H9 (cell line): Measurements from ENCODE around the gene CACHD1. TPM values are rescaled to one million over a fixed set of nuclear protein-coding genes. Genes with fewer than 3 reads are reported as not detected.

Source experiments
- DNase-seq: peaks from one replicate; pipeline ENCODE4 v3.0.0-alpha.2; 2017
- H2AFZ ChIP-seq: one replicate; pipeline ENCODE4 v1.6.1; 2013; ENCODE audit warnings: mild to moderate bottlenecking, low read length, control low read depth, moderate library complexity
- H2AK5ac ChIP-seq: 2 replicates; pipeline ENCODE4 v1.6.1; 2013; ENCODE audit warnings: low read length, control low read depth, mixed read lengths; ENCODE audit not compliant: insufficient read length
- H2BK120ac ChIP-seq: one replicate; pipeline ENCODE4 v1.6.1; 2013; ENCODE audit warnings: low read depth, mild to moderate bottlenecking, low read length, control low read depth, inconsistent platforms; ENCODE audit not compliant: poor library complexity, severe bottlenecking
- H2BK12ac ChIP-seq: 2 replicates; pipeline ENCODE4 v1.6.1; 2013; ENCODE audit warnings: low read length, control low read depth, mixed read lengths, low read depth; ENCODE audit not compliant: insufficient read length
- H2BK15ac ChIP-seq: 2 replicates; pipeline ENCODE4 v1.6.1; 2013; ENCODE audit warnings: low read depth, low read length, control low read depth
- H2BK20ac ChIP-seq: one replicate; pipeline ENCODE4 v1.6.1; 2013; ENCODE audit warnings: low read depth, mild to moderate bottlenecking, low read length, control low read depth, inconsistent platforms; ENCODE audit not compliant: poor library complexity, severe bottlenecking
- H2BK5ac ChIP-seq: 2 replicates; pipeline ENCODE4 v1.6.1; 2013; ENCODE audit warnings: low read length, control low read depth, mixed read lengths; ENCODE audit not compliant: insufficient read length
- H3K14ac ChIP-seq: 2 replicates; pipeline ENCODE4 v1.6.1; 2013; ENCODE audit warnings: low read length, control low read depth; ENCODE audit not compliant: insufficient read depth
- H3K18ac ChIP-seq: 2 replicates; pipeline ENCODE4 v1.6.1; 2013; ENCODE audit warnings: low read depth, mild to moderate bottlenecking, mixed read lengths, low read length, control low read depth; ENCODE audit not compliant: insufficient read length
- H3K23ac ChIP-seq: 2 replicates; pipeline ENCODE4 v1.6.1; 2013; ENCODE audit warnings: low read length, control low read depth, mixed read lengths, low read depth; ENCODE audit not compliant: insufficient read length
- H3K23me2 ChIP-seq: 2 replicates; pipeline ENCODE4 v1.6.1; 2013; ENCODE audit warnings: low read depth, mild to moderate bottlenecking, mixed read lengths, low read length, control low read depth; ENCODE audit not compliant: insufficient read length, poor library complexity, severe bottlenecking
- H3K27ac ChIP-seq: 2 replicates; pipeline ENCODE4 v1.5.1; 2013; ENCODE audit warnings: low read length, control low read depth, mixed read lengths, low read depth; ENCODE audit not compliant: insufficient read length
- H3K27me3 ChIP-seq: 2 replicates; pipeline ENCODE4 v1.6.1; 2013; ENCODE audit warnings: low read length, control low read depth, inconsistent platforms; ENCODE audit not compliant: insufficient read depth
- H3K4ac ChIP-seq: 2 replicates; pipeline ENCODE4 v1.6.1; 2013; ENCODE audit warnings: low read depth, mild to moderate bottlenecking, control low read depth, inconsistent platforms, low read length, moderate library complexity
- H3K4me1 ChIP-seq: 2 replicates; pipeline ENCODE4 v1.6.1; 2013; ENCODE audit warnings: low read length, control low read depth, inconsistent platforms; ENCODE audit not compliant: insufficient read depth
- H3K4me2 ChIP-seq: 2 replicates; pipeline ENCODE4 v1.6.1; 2013; ENCODE audit warnings: low read length, control low read depth, mixed read lengths; ENCODE audit not compliant: insufficient read length, insufficient read depth
- H3K56ac ChIP-seq: 2 replicates; pipeline ENCODE4 v1.6.1; 2013; ENCODE audit warnings: low read depth, mild to moderate bottlenecking, mixed read lengths, low read length, control low read depth; ENCODE audit not compliant: insufficient read length
- H3K79me1 ChIP-seq: 2 replicates; pipeline ENCODE4 v1.6.1; 2013; ENCODE audit warnings: low read depth, mild to moderate bottlenecking, moderate library complexity, low read length, control low read depth, inconsistent platforms; ENCODE audit not compliant: insufficient read depth, poor library complexity, severe bottlenecking
- H3K79me2 ChIP-seq: 2 replicates; pipeline ENCODE4 v1.6.1; 2013; ENCODE audit warnings: low read length, control low read depth, inconsistent platforms; ENCODE audit not compliant: insufficient read depth
- H3K9ac ChIP-seq: 2 replicates; pipeline ENCODE4 v1.6.1; 2013; ENCODE audit warnings: low read length, control low read depth, mixed read lengths; ENCODE audit not compliant: insufficient read length; ENCODE audit errors: extremely low read depth
- H3K9me3 ChIP-seq: one replicate; pipeline ENCODE4 v1.6.1; 2013; ENCODE audit warnings: low read depth, low read length, inconsistent platforms; ENCODE audit not compliant: control insufficient read depth
- H3T11ph ChIP-seq: one replicate; pipeline ENCODE4 v1.6.1; 2013; ENCODE audit warnings: mild to moderate bottlenecking, low read length, control low read depth, inconsistent platforms
- H4K20me1 ChIP-seq: one replicate; pipeline ENCODE4 v1.6.1; 2013; ENCODE audit not compliant: control insufficient read depth, insufficient read length, insufficient read depth
- H4K5ac ChIP-seq: 2 replicates; pipeline ENCODE4 v1.6.1; 2013; ENCODE audit warnings: low read depth, mild to moderate bottlenecking, mixed read lengths, low read length, control low read depth; ENCODE audit not compliant: insufficient read length
- H4K8ac ChIP-seq: replicated peaks from 2 replicates; pipeline ENCODE4 v1.6.1; 2013; ENCODE audit warnings: low read length, control low read depth, mixed read lengths, low read depth; ENCODE audit not compliant: insufficient read length
- H4K91ac ChIP-seq: 2 replicates; pipeline ENCODE4 v1.6.1; 2013; ENCODE audit warnings: low read depth, mild to moderate bottlenecking, moderate library complexity, mixed read lengths, low read length, control low read depth; ENCODE audit not compliant: insufficient read length
- H3K27ac Mint-ChIP-seq, 3 experiments: 2 replicates in 2 of 3; 3 replicates in 1 of 3; pipeline ENCODE4 v1.8.0; 2020 to 2021; ENCODE audit warnings: mixed read lengths in 3 of 3, mild to moderate bottlenecking in 1 of 3, moderate library complexity in 1 of 3
- H3K27me3 Mint-ChIP-seq: 2 replicates; pipeline ENCODE4 v1.8.0; 2021; ENCODE audit warnings: low read depth, mild to moderate bottlenecking, moderate library complexity, mixed read lengths
- H3K36me3 Mint-ChIP-seq, 3 experiments: 2 replicates in 2 of 3; 3 replicates in 1 of 3; pipeline ENCODE4 v1.8.0; 2020 to 2021; ENCODE audit warnings: low read depth in 3 of 3, mixed read lengths in 3 of 3; ENCODE audit not compliant: insufficient read depth in 1 of 3
- H3K4me1 Mint-ChIP-seq, 2 experiments: 2 replicates each; pipeline ENCODE4 v1.8.0; 2020; ENCODE audit warnings: mixed read lengths in 2 of 2
- H3K4me3 Mint-ChIP-seq, 2 experiments: 2 replicates in 1 of 2; 3 replicates in 1 of 2; pipeline ENCODE4 v1.8.0; 2020 to 2021; ENCODE audit warnings: mild to moderate bottlenecking in 2 of 2, mixed read lengths in 2 of 2, moderate library complexity in 1 of 2
- H3K9me3 Mint-ChIP-seq, 2 experiments: 2 replicates in 1 of 2; 3 replicates in 1 of 2; pipeline ENCODE4 v1.8.0; 2020; ENCODE audit warnings: mild to moderate bottlenecking in 2 of 2, mixed read lengths in 2 of 2, moderate library complexity in 1 of 2
- WGBS: extraction: QIAGEN DNeasy Blood & Tissue Kit; methylation state at CpG from one replicate; pipeline ENCODE4 v1.1.7; 2013; ENCODE audit warnings: missing lambda C conversion rate, low lambda C conversion rate, mixed read lengths; ENCODE audit not compliant: insufficient read length; ENCODE audit errors: extremely low coverage; 5-methylcytosine and 5-hydroxymethylcytosine counted together
- total RNA-seq: library from RNA; stranded (reverse); gene quantifications from 2 replicates; pipeline ENCODE4 v1.2.1, GENCODE V29; 2021
- TF ChIP-seq, protein P1 (sequence below): fragments of 200-600 bp; sonication (generic); conservative IDR thresholded peaks from 3 replicates; pipeline ENCODE4 v1.8.0; 2021; ENCODE audit warnings: antibody characterized with exemption, mild to moderate bottlenecking

CACHD1 gene
- total RNA-seq, 1 experiment from 2014 or later = 94.2 TPM

DNA sequence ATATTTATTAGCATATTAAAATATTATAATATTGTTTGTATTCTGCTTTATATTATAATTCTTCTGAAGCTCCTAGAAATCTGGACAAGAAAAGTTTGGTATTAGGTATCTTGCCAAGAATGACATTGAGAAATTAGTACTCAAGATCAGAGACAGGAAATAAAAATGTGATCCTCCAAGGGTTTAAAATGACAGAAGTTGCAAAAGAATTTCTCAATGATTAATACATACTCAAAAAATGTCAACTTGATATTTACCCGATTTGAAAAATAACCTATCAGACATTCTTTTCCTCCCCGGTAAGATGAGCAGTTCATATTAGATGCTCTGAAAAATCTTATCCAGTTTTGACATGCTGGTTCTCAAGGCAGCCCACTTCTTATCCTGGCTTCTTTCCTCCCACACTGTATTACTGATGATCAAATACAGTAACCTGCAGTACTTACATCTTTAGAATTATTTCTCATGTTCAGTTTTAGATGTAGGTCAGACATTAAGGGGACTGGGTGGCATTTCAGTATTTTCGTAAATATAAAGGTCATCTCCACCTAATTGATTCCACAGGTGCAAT is 55.3 kb downstream of the CACHD1 start:
- H3K9me3 ChIP-seq = no peaks in the 10 kb centered on the region
- no peak overlapping the region for H3K9ac ChIP-seq
- H3K79me2 ChIP-seq = peaks cover 21% of the 10 kb centered on the region; the same call in 1 of the 2 replicates
- no peak overlapping the region for H3K4ac ChIP-seq
- no CpG with 5 or more reads among the region's 3 CpGs for WGBS
- no peak overlapping the region for H2BK5ac ChIP-seq
- H3K23ac ChIP-seq = no peak overlapping the region
- H4K91ac ChIP-seq = no peak overlapping the region
- H3K4me2 ChIP-seq = no peak overlapping the region
- no peak overlapping the region for H2BK15ac ChIP-seq
- no peak overlapping the region for H4K8ac ChIP-seq
- no peak overlapping the region for H4K5ac ChIP-seq
- Mint-ChIP-seq H3K4me3 (no peak overlapping the region), H3K36me3 (peaks cover 0 to 4% (median 2%) of the 10 kb centered on the region in 3 experiments; a peak in 3 of 7 replicates), H3K27me3 (no peaks in the 10 kb centered on the region), H3K9me3 (no peaks in the 10 kb centered on the region), H3K27ac (no peak overlapping the region), H3K4me1 (peaks cover 84 to 85% of the 10 kb centered on the region in 2 experiments)
- H3K56ac ChIP-seq = no peak overlapping the region
- no peaks in the 10 kb centered on the region for H3K27me3 ChIP-seq
- H3K23me2 ChIP-seq = no peaks in the 10 kb centered on the region
- H3K4me1 ChIP-seq = peaks cover 14% of the 10 kb centered on the region
- no peak overlapping the region for H3K14ac ChIP-seq
- no peak overlapping the region for H2BK12ac ChIP-seq
- no peak for DNase-seq
- no peak overlapping the region for H2BK20ac ChIP-seq
- no peak overlapping the region for H2BK120ac ChIP-seq
- TF ChIP-seq, protein P1, sequence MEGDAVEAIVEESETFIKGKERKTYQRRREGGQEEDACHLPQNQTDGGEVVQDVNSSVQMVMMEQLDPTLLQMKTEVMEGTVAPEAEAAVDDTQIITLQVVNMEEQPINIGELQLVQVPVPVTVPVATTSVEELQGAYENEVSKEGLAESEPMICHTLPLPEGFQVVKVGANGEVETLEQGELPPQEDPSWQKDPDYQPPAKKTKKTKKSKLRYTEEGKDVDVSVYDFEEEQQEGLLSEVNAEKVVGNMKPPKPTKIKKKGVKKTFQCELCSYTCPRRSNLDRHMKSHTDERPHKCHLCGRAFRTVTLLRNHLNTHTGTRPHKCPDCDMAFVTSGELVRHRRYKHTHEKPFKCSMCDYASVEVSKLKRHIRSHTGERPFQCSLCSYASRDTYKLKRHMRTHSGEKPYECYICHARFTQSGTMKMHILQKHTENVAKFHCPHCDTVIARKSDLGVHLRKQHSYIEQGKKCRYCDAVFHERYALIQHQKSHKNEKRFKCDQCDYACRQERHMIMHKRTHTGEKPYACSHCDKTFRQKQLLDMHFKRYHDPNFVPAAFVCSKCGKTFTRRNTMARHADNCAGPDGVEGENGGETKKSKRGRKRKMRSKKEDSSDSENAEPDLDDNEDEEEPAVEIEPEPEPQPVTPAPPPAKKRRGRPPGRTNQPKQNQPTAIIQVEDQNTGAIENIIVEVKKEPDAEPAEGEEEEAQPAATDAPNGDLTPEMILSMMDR = no peak
- H2AFZ ChIP-seq = no peak overlapping the region
- no peak overlapping the region for H2AK5ac ChIP-seq
- H4K20me1 ChIP-seq = no peaks in the 10 kb centered on the region
- no peak overlapping the region for H3T11ph ChIP-seq
- H3K18ac ChIP-seq = no peak overlapping the region
- H3K79me1 ChIP-seq = peaks cover 13% of the 10 kb centered on the region
- no peak overlapping the region for H3K27ac ChIP-seq
